Ishikawa (cell line): ENCODE results near the gene GFRA1.

Source experiments
- CEBPB ChIP-seq: IDR thresholded peaks from 2 replicates; pipeline ENCODE4 v1.6.1; 2012
- CREB1 ChIP-seq: IDR thresholded peaks from 2 replicates; pipeline ENCODE4 v1.6.1; 2012; ENCODE audit warnings: low read depth
- EGR1 ChIP-seq: IDR thresholded peaks from 2 replicates; pipeline ENCODE4 v1.6.1; 2012
- EP300 ChIP-seq: IDR thresholded peaks from 2 replicates; pipeline ENCODE4 v1.6.1; 2012; ENCODE audit warnings: borderline replicate concordance
- FOXM1 ChIP-seq: IDR thresholded peaks from 2 replicates; pipeline ENCODE4 v1.6.1; 2012; ENCODE audit warnings: low read depth, borderline replicate concordance
- MAX ChIP-seq: IDR thresholded peaks from 2 replicates; pipeline ENCODE4 v1.6.1; 2012
- NFIC ChIP-seq: IDR thresholded peaks from 2 replicates; pipeline ENCODE4 v1.6.1; 2012
- RAD21 ChIP-seq: IDR thresholded peaks from 2 replicates; pipeline ENCODE4 v1.6.1; 2012; ENCODE audit warnings: low read depth
- REST ChIP-seq: IDR thresholded peaks from 2 replicates; pipeline ENCODE4 v1.6.1; 2012; ENCODE audit warnings: low read depth, mild to moderate bottlenecking
- TAF1 ChIP-seq: IDR thresholded peaks from 2 replicates; pipeline ENCODE4 v1.6.1; 2012; ENCODE audit warnings: low read depth, mild to moderate bottlenecking
- TCF12 ChIP-seq: IDR thresholded peaks from 2 replicates; pipeline ENCODE4 v1.6.1; 2012; ENCODE audit warnings: low read depth
- TEAD4 ChIP-seq: IDR thresholded peaks from 2 replicates; pipeline ENCODE4 v1.6.1; 2012
- USF1 ChIP-seq: IDR thresholded peaks from 2 replicates; pipeline ENCODE4 v1.6.1; 2012
- YY1 ChIP-seq: IDR thresholded peaks from 2 replicates; pipeline ENCODE4 v1.6.1; 2012; ENCODE audit warnings: low read depth
- ZBTB7A ChIP-seq: IDR thresholded peaks from 2 replicates; pipeline ENCODE4 v1.6.1; 2012; ENCODE audit warnings: low read depth

The GFRA1 gene

GRCh38 chr10:116245156-116245555 is 27.9 kb downstream of the GFRA1 start:
- TF ChIP-seq TAF1 (no peak), TEAD4 (no peak), RAD21 (no peak), FOXM1 (no peak), EGR1 (no peak), CREB1 (no peak), TCF12 (no peak), EP300 (no peak), YY1 (no peak), MAX (no peak), NFIC (no peak), REST (no peak), USF1 (no peak), CEBPB (no peak), ZBTB7A (no peak)

- TF ChIP-seq YY1 (no peak), NFIC (no peak), CREB1 (no peak), USF1 (no peak), TEAD4 (no peak), MAX (no peak), RAD21 (no peak), REST (no peak), TCF12 (no peak), CEBPB (no peak), FOXM1 (no peak), ZBTB7A (no peak), TAF1 (no peak), EGR1 (no peak), EP300 (no peak)
Measured at GRCh38 chr10:116241642-116242410, 31.2 kb downstream of the GFRA1 start.

- no peak for TF ChIP-seq EP300
- TF ChIP-seq TAF1: no peak
- TF ChIP-seq EGR1: no peak
- no peak for TF ChIP-seq RAD21
- no peak for TF ChIP-seq YY1
- no peak for TF ChIP-seq FOXM1
- no peak for TF ChIP-seq REST
- no peak for TF ChIP-seq USF1
- no peak for TF ChIP-seq ZBTB7A
- no peak for TF ChIP-seq TCF12
- TF ChIP-seq TEAD4: no peak
- no peak for TF ChIP-seq CEBPB
- TF ChIP-seq MAX: no peak
- no peak for TF ChIP-seq NFIC
- no peak for TF ChIP-seq CREB1
Measured at GRCh38 chr10:116241085-116241484, 31.9 kb downstream of the GFRA1 start.
